GM20000 (cell line): ENCODE data around the gene DTHD1.

Experiments used
- DNase-seq: peaks from one replicate; pipeline ENCODE4 v3.0.0; 2012; ENCODE audit warnings: low spot score
- CTCF ChIP-seq: IDR thresholded peaks from 2 replicates; pipeline ENCODE4 v1.5.1; 2012; ENCODE audit warnings: mild to moderate bottlenecking, control low read depth; ENCODE audit errors: extremely low read depth, missing control alignments

Gene DTHD1

GRCh38 chr4:36303426-36304137 is 22.2 kb downstream of the DTHD1 start:
- TF ChIP-seq CTCF: no peak

GRCh38 chr4:36304138-36304681 is 22.8 kb downstream of the DTHD1 start:
- no peak for TF ChIP-seq CTCF
- DNase-seq: no peak

More at GRCh38 chr4:36303426-36304137, 22.2 kb downstream of the DTHD1 start:
- no peak for DNase-seq

- DNase-seq: no peak
- TF ChIP-seq CTCF: no peak
Measured at GRCh38 chr4:36308150-36308549, 26.7 kb downstream of the DTHD1 start.

- DNase-seq: no peak
- no peak for TF ChIP-seq CTCF
Measured at GRCh38 chr4:36310216-36310615, 28.8 kb downstream of the DTHD1 start.

- no peak for DNase-seq
- no peak for TF ChIP-seq CTCF
Measured at GRCh38 chr4:36310793-36311192, 29.4 kb downstream of the DTHD1 start.

- TF ChIP-seq CTCF: no peak
- no peak for DNase-seq
Measured at GRCh38 chr4:36312511-36312910, 31.1 kb downstream of the DTHD1 start.

DNA sequence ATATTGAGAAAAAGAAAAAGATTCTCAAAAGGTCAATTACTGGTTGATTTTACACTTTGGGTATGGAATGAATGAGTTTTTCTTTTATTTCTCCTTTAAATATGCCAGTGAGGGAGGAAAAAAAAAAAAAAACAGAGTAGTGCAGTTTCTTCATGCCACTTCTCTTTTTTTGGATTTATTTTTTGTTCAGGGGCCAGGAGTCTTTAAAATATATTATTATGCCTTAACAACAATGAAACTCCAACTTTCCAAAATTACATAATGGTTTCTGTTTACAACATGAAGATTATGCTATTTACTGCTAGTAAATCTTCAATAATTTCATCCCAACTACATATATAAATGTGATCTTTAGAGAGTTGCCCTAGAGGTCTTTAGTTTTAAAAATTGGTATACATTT is 31.9 kb downstream of the DTHD1 start:
- TF ChIP-seq CTCF: no peak
- no peak for DNase-seq
